HCEC 1CT (cell line): ENCODE data around the gene CSTB.

Source experiments
- DNase-seq: peaks from one replicate; pipeline ENCODE4 v3.0.0-alpha.2; 2017

CSTB gene

DNA sequence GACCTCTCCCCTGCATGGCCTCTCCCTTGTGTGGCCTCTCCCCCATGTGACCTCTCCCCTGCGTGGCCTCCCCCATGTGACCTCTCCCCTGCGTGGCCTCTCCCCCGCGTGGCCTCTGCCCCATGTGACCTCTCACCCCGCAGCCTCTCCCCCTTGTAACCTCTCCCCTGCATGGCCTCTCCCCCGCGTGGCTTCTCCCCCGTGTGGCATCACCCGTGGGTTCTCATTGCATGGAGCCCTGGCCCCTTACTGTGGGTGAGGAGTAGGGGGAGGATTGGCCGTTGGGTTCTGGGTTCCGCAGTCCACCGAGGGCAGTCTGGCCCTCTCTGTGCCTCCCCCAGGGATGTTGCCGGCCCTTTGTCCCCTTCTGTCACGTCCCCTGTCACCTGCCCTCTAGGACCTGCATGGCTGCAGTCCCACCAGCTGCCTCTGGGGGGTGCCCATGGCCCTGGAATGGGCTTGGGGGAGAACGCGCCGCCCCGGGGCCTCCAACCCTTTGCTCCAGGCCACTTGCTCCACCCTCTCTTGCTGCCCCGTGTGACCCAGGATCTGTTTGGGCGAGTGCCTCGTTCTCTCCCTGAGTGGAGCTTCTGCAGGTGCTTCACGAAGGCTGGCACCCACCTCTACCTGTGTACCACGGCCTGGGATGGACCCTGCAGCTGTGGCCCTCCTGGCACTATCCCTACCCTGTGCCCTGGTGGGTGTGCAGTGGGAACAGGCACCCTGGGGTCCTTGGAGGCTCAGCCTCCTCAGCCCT lies 34.6 kb upstream of the CSTB start:
- DNase-seq = peak; percentile 38

GRCh38 chr21:43809853-43810504 lies 33.9 kb upstream of the CSTB start:
- DNase-seq = no peak

DNA sequence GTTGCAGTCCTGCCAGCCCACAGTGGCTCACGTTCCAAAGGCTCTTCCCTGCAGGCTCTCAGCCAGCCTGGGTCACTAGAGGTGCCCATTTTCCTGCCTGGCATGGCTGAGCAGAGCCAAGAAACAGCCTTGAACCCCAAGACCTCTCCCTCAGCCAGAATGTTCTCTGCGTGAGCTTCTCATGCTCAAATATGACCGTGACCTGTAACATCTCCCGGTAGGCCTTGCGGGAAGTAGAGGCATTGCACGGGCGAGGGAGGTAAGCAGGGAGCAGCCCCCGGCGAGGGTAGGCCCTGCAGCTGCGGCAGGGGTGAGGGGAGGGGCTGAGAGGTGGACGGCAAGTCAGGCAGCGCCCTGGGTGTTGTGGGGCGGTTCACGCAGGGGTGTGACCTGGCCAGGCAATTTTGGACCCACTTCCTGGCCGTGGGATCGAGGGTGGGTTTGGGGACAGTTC lies 33.3 kb upstream of the CSTB start:
- DNase-seq = no peak

DNA sequence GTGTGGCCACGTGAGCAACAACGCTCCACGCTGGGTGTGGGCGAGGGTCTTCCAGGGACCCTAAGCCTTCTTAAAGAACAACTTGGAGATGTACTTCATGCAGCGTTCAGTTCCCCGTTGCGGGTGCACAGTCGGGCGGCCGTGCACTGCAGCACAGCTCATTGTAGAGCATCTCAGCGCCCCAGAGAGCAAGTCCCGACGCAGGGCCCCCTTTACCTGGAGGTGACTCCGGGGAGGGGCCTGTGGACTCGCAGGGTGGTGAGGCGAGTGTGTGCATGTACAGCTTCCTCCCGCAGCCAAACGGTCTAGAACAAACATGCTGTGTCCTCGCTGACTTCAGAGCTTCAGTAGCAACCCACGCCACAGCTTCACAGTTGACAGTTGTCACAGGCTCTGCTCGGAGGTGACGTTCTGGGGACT lies 32.7 kb upstream of the CSTB start:
- DNase-seq = no peak

- no peak for DNase-seq
Observed at GRCh38 chr21:43808367-43808766, 32.3 kb upstream of the CSTB start.

DNA sequence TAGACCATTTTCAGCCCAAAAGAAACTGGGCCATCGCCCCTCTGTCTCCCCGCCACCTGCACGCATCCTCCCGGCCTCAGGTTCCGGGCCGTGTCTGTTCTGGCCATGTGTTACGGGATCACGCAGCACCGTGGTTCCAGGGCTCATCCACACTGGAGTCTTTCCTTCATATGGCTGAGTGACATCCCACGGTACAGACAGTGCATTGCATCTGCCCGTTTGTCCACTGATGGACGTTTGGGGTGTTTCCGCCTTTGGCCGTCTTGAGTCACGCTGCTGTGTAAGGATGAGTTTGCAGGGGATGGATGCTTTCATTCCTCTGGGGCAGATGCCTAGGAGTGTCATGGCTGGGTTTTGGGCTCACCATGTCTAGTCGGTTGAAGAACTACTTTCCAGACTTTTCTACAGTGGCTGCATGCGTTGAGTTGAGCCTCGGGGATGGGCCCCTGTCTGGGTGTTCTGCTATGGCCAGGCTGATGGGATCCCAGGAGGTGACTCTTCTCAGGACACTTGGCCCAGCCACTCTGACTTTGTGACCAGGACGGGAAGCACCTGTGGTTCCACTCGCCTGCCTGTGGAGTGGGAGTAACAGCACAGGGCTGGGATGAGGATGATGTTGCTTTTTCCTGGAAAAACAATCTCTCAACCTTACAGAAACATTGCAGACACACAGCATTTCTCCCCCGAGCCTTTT lies 30.1 kb upstream of the CSTB start:
- no peak for DNase-seq

DNA sequence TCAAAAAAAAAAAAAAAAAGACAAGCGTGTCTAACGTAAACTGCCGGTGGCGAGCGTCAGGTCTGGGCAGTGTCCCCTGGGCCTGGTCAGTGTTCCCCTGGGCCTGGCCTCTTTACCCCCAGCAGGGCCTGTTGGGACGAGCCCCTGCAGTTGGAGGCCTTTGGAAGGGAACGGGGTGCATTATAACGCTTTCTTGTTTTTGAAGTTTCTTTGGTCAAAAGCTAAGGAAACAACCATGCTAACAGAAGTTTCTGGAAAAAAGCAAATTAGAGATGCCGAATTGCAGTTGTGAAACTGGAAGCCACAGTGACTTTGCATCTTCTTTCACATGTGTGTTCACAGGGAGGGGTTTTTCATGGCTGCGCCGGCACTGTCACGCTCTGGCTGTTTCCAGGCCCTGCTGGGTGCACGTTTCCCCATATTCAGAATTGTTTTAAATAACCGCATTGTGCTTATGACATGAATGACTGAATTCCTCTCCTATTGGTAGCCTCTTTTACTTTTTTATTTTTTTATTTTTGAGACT lies 29.2 kb upstream of the CSTB start:
- no peak for DNase-seq

GRCh38 chr21:43803558-43804300 lies 27.6 kb upstream of the CSTB start:
- no peak for DNase-seq

GRCh38 chr21:43802713-43803313 lies 26.7 kb upstream of the CSTB start:
- DNase-seq = no peak

DNA sequence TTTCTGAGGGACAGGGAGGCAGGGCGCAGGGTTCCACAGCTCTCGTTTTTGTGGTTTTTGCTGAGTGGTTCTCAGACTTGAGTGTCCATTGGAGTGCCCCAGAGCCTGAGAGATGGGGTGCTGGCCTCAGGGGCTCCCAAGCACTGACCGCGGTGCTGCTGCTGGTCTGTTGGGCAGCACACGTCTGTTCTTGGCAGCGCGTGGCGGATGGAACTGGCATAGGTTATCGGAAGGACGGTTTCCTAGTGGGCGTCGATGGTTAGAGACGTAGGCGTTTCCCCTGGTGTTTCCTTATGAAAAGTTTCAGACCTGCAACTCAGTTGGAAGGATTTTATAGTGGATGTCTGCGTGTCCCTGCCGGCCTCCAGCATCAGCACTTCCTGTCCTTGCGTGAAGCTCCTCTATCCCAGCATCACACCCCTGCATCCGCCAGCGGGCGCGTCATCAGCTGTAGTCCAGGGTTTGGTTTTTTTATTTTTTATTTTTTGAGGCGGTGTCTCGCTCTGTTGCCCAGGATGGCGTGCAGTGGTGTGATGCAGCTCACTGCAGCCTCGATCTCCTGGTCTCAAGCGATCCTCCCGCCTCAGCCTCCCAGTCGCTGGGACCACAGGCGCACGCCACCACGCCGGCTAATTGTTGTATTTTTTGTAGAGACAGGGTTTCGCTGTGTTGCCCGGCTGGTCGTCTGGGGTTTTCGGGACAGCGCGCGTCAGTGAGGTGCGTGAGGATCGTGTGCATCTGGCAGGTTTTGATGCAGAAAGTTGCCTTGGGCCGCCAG lies 25.1 kb upstream of the CSTB start:
- no peak for DNase-seq

- no peak for DNase-seq
Observed at GRCh38 chr21:43800566-43800965, 24.5 kb upstream of the CSTB start.

DNA sequence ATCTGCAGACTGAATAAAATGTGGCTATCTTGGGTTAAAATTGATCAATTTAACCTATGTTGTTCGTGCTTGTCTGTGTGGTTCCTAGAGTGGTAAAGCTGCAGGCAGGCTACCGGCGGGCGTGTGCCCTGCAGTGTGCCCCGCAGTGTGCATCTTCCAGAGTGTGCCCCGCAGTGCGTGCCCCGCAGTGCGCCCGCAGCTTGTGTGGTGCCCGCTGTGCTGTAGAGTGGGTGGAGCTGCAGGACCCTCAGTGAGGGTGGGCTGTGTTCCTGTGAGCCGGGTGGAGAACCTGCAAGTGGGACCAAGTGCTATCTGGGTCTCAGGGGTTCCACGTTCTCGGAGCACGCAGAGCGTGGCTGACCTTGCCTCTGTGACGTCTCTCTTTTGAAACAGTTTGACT lies 24.0 kb upstream of the CSTB start:
- no peak for DNase-seq

DNA sequence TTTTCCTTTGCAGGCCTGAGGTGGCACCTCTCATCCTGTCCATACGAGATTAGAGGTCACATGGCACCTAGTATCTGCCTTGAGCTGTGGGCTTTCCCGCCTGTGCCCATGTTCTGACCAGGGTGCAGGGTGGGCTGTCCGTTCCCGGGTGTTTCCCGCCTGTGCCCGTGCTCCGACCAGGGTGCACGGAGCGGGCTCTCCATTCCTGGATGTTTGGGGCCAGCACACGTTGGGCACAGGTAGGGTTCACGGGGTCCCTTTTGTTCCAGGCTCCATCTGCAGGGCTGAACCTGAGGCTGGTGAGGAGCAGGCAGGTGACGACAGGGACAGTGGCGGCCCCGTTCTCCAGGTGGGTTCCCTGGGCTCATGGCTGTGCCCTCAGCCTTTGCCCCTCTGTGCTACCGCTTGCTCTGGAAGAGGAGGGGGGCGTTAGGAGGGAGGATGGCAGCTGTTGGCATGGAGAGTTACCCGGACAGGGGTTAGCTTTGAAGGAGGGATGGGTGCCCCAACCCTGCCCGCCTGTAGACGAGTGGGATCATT lies 23.3 kb upstream of the CSTB start:
- DNase-seq = no peak

DNA sequence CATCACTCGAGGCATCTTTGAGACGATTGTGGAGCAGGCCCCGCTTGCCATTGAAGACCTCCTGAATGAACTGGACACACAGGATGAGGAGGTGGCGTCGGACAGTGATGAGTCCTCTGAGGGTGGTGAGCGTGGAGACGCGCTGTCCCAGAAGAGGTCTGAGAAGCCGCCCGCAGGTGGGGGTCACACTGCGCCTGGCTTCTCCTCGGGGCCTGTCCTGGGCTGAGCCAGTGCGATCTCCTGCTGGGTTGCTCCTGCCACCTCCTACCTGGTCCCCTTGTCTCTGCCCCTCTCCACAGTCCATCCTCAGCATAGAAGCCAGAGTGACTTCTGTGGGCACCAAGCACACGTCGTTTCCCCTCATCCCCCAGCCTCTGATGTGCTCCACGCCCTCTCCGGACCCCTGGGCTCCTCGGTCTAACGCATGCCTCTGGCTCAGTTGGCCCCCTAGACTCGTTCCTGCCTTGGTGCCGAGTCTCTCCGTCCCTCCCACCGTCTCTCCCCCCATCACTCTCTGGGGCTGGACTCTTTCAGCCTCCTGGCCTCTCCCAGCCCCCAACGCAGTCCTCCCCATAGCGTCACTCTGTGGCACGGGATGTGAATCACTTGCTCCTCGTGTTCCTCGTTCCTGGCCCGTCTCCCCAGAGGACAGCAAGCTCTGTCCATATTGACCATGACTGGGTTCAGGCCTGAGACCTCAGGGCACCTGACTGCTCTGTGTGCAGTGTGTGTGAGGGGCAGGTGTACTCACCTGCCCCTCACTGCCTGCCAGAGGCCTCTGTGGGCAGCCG lies 22.0 kb upstream of the CSTB start:
- no peak for DNase-seq

GRCh38 chr21:43797415-43797814 lies 21.3 kb upstream of the CSTB start:
- no peak for DNase-seq

GRCh38 chr21:43794857-43795256 lies 18.7 kb upstream of the CSTB start:
- DNase-seq = no peak

DNA sequence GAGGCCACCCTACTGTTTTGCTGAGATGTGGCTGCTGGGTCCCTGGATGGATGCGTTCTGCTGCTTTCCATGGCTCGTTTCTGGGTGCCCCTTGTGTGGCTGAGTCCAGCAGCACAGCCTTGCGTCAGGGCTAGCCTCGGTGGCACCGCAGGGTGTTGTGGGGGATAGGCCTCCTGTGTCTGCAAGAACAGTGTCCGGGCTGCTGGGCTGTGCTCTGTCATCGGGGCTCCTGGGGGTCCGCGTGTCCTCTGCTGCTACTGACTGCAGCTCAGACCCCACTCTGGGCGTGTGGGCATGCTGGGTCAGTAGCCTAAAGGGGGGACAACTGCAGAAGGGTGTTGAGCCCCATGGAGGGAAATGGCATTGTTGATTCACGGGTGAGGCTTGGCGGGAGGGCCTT lies 18.2 kb upstream of the CSTB start:
- no peak for DNase-seq

GRCh38 chr21:43793243-43793642 lies 17.1 kb upstream of the CSTB start:
- DNase-seq = no peak

DNA sequence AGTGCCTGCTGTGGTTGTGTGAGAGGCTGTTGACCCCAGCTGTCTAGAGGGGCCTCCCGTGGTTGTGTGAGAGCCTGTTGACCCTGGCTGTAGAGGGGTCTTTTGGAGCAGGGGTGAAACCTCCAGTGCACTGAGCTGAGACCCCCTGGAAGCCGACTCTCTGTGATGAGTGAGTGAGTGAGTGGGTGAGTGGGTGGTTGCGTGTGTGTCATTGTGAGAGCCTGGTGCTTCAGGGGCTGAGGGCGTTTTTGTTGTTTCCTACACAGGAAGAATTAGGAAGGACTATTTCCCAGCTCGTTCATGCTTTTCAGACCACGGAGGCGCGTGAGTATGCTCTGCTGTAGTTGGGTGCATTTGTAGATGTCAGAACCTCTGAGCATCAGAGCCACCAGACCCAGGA lies 16.3 kb upstream of the CSTB start:
- no peak for DNase-seq

DNA sequence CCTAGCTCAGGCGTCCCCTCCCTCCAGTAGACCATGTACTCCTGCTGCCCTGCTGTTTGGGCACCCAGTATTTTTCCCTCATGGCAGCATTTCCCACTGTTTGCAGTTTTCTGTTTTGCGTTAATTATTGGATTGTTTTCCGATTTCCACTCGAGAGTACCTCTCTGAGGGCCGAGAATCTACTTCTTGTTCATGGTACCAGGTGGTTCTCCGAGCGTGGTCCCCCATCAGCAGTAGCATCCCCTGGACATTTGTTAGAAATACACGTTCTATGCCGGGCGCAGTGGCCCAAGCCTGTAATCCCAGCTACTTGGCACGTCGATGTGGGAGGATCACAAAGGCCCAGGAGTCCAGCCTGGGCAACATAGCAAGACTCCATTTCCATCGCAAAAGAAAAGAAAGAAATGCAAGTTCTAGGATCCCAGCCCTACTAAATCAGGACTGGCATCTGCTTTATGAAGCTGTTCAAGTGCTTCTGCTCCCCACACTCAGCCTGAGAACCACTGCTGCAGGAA lies 14.0 kb upstream of the CSTB start:
- no peak for DNase-seq
